ENCODE data around the gene FGF12.

Gene FGF12

GRCh38 chr3:192515664-192516045, 211.7 kb downstream of the FGF12 start:
- Histone ChIP-seq H3K27me3 (ENCODE audit: insufficient read depth, low read length) (no peaks in the 10 kb centered on the region), H4K20me1 (ENCODE audit: insufficient read depth, low read length) (no peaks in the 10 kb centered on the region; the same call in 1 of the 2 replicates), H3K27ac (ENCODE audit: low read depth, low read length, poor library complexity, severe bottlenecking) (no peak overlapping the region), H3K4me1 (ENCODE audit: insufficient read depth, low read length, severe bottlenecking) (no peaks in the 10 kb centered on the region), H3K9ac (ENCODE audit: low read length) (no peak overlapping the region), H3K4me3 (ENCODE audit: low read depth, low read length, poor library complexity, severe bottlenecking) (no peak overlapping the region), H3K9me2 (ENCODE audit: low read depth, low read length) (no peaks in the 10 kb centered on the region), H3K36me3 (ENCODE audit: insufficient read depth, low read length) (no peaks in the 10 kb centered on the region), H3K79me2 (ENCODE audit: insufficient read depth, low read length) (no peaks in the 10 kb centered on the region), H3F3A (ENCODE audit: insufficient read depth, low read length) (no peaks in the 10 kb centered on the region), H3K9me3 (ENCODE audit: low read length) (no peaks in the 10 kb centered on the region), H3K4me2 (ENCODE audit: low read length) (no peak overlapping the region), H2AFZ (ENCODE audit: low read length) (no peak overlapping the region)
- TF ChIP-seq CTCF (IDR thresholded peaks at IDR 0.05; ENCODE audit: low read length) (no peak), EZH2 (IDR thresholded peaks at IDR 0.05; ENCODE audit: borderline replicate concordance, low read length) (no peak)

- H3K9ac ChIP-seq (ENCODE audit: low read length): no peak overlapping the region
- no peaks in the 10 kb centered on the region for H3K79me2 ChIP-seq (ENCODE audit: insufficient read depth, low read length)
- TF ChIP-seq EZH2 (IDR thresholded peaks at IDR 0.05; ENCODE audit: borderline replicate concordance, low read length) (no peak), CTCF (IDR thresholded peaks at IDR 0.05; ENCODE audit: low read length) (no peak)
- H3K4me3 ChIP-seq (ENCODE audit: low read depth, low read length, poor library complexity, severe bottlenecking): no peak overlapping the region
- no peaks in the 10 kb centered on the region for H3K27me3 ChIP-seq (ENCODE audit: insufficient read depth, low read length)
- no peaks in the 10 kb centered on the region for H3K36me3 ChIP-seq (ENCODE audit: insufficient read depth, low read length)
- H3K9me2 ChIP-seq (ENCODE audit: low read depth, low read length): no peaks in the 10 kb centered on the region
- no peaks in the 10 kb centered on the region for H3K4me1 ChIP-seq (ENCODE audit: insufficient read depth, low read length, severe bottlenecking)
- no peak overlapping the region for H2AFZ ChIP-seq (ENCODE audit: low read length)
- no peak overlapping the region for H3K27ac ChIP-seq (ENCODE audit: low read depth, low read length, poor library complexity, severe bottlenecking)
- 0 out of 2 replicates have a peak, but pooled peaks cover 3% of the 10 kb centered on the region for H3K9me3 ChIP-seq (ENCODE audit: low read length)
- H3F3A ChIP-seq (ENCODE audit: insufficient read depth, low read length): no peaks in the 10 kb centered on the region
- H4K20me1 ChIP-seq (ENCODE audit: insufficient read depth, low read length): no peaks in the 10 kb centered on the region; the same call in 1 of the 2 replicates
- H3K4me2 ChIP-seq (ENCODE audit: low read length): no peak overlapping the region
Measured at GRCh38 chr3:192514754-192515663, 212.3 kb downstream of the FGF12 start.

- no peaks in the 10 kb centered on the region; the same call in 1 of the 2 replicates for H4K20me1 ChIP-seq (ENCODE audit: insufficient read depth, low read length)
- no peak overlapping the region for H3K27ac ChIP-seq (ENCODE audit: low read depth, low read length, poor library complexity, severe bottlenecking)
- no peak overlapping the region for H3K9ac ChIP-seq (ENCODE audit: low read length)
- H3K36me3 ChIP-seq (ENCODE audit: insufficient read depth, low read length): no peaks in the 10 kb centered on the region
- H3F3A ChIP-seq (ENCODE audit: insufficient read depth, low read length): no peaks in the 10 kb centered on the region
- H3K4me3 ChIP-seq (ENCODE audit: low read depth, low read length, poor library complexity, severe bottlenecking): no peak overlapping the region
- 0 out of 2 replicates have a peak, but pooled peaks cover 3% of the 10 kb centered on the region for H3K9me3 ChIP-seq (ENCODE audit: low read length)
- no peaks in the 10 kb centered on the region for H3K9me2 ChIP-seq (ENCODE audit: low read depth, low read length)
- no peak overlapping the region for H3K4me2 ChIP-seq (ENCODE audit: low read length)
- no peaks in the 10 kb centered on the region for H3K4me1 ChIP-seq (ENCODE audit: insufficient read depth, low read length, severe bottlenecking)
- no peak for TF ChIP-seq EZH2 (IDR thresholded peaks at IDR 0.05; ENCODE audit: borderline replicate concordance, low read length)
- no peak for TF ChIP-seq CTCF (IDR thresholded peaks at IDR 0.05; ENCODE audit: low read length)
- no peaks in the 10 kb centered on the region for H3K79me2 ChIP-seq (ENCODE audit: insufficient read depth, low read length)
- H3K27me3 ChIP-seq (ENCODE audit: insufficient read depth, low read length): no peaks in the 10 kb centered on the region
- H2AFZ ChIP-seq (ENCODE audit: low read length): no peak overlapping the region
Measured at GRCh38 chr3:192514081-192514753, 213.1 kb downstream of the FGF12 start.
